Thyroid gland (tissue), 4 donors: ENCODE data around the gene KRT3.

Experiments
- CTCF ChIP-seq, 6 experiments: fragments of 200-600 bp in 3 of 6; fragments of 450-650 bp in 3 of 6; sonication (generic) in 3 of 6; IDR thresholded peaks; one replicate each; pipeline ENCODE4 v1.5.1; 2016 to 2019; ENCODE audit warnings: antibody characterized with exemption in 6 of 6, mild to moderate bottlenecking in 2 of 6, inconsistent platforms in 1 of 6, moderate library complexity in 1 of 6
- POLR2A ChIP-seq, 2 donors: fragments of 450-650 bp; IDR thresholded peaks; one replicate each; pipeline ENCODE4 v1.6.1; 2017; ENCODE audit warnings: antibody characterized with exemption in 2 of 2, mild to moderate bottlenecking in 2 of 2, moderate library complexity in 1 of 2

- no peak for TF ChIP-seq CTCF (IDR thresholded peaks at IDR 0.05)
- TF ChIP-seq POLR2A (IDR thresholded peaks at IDR 0.05) = no peak
These were observed 495 bp upstream of the KRT3 start for GRCh38 chr12:52796429-52796794.
